OCI-LY1 (cell line): ENCODE results near the gene ZNF20.

Experiments
- H2AFZ ChIP-seq: fragments of 200-600 bp; sonication (generic), shearing (Covaris generic); 2 replicates; pipeline ENCODE4 v1.6.0; 2014; ENCODE audit warnings: antibody characterized with exemption, mild to moderate bottlenecking, low read length
- H3F3A ChIP-seq: fragments of 200-600 bp; sonication (generic), shearing (Covaris generic); 2 replicates; pipeline ENCODE4 v1.6.0; 2014; ENCODE audit warnings: mild to moderate bottlenecking, antibody characterized with exemption, low read length, moderate library complexity; ENCODE audit not compliant: insufficient read depth
- H3K27ac ChIP-seq: fragments of 200-600 bp; sonication (generic); 2 replicates; pipeline ENCODE4 v1.5.1; 2014; ENCODE audit warnings: low read length, mixed run types, mild to moderate bottlenecking, low read depth; ENCODE audit not compliant: poor library complexity, severe bottlenecking
- H3K27me3 ChIP-seq: fragments of 200-600 bp; sonication (generic); 2 replicates; pipeline ENCODE4 v1.6.0; 2014; ENCODE audit warnings: antibody characterized with exemption, mild to moderate bottlenecking, low read length, moderate library complexity; ENCODE audit not compliant: insufficient read depth
- H3K36me3 ChIP-seq: fragments of 200-600 bp; sonication (generic); 2 replicates; pipeline ENCODE4 v1.6.1; 2014; ENCODE audit warnings: mild to moderate bottlenecking, antibody characterized with exemption, low read length, moderate library complexity, mixed read lengths; ENCODE audit not compliant: insufficient read depth
- H3K4me1 ChIP-seq: fragments of 200-600 bp; sonication (generic); 2 replicates; pipeline ENCODE4 v1.5.1; 2014; ENCODE audit warnings: mild to moderate bottlenecking, low read length, moderate library complexity; ENCODE audit not compliant: insufficient read depth, severe bottlenecking
- H3K4me2 ChIP-seq: fragments of 200-600 bp; sonication (generic), shearing (Covaris generic); 2 replicates; pipeline ENCODE4 v1.6.1; 2014; ENCODE audit warnings: low read length
- H3K4me3 ChIP-seq: fragments of 200-600 bp; sonication (generic); 2 replicates; pipeline ENCODE4 v1.5.1; 2014; ENCODE audit warnings: low read length, low read depth, mild to moderate bottlenecking, mixed read lengths; ENCODE audit not compliant: poor library complexity, severe bottlenecking
- H3K79me2 ChIP-seq: fragments of 200-600 bp; shearing (Covaris generic); 2 replicates; pipeline ENCODE4 v1.6.1; 2016; ENCODE audit warnings: mixed run types, low read length, mixed read lengths; ENCODE audit not compliant: insufficient read depth
- H3K9ac ChIP-seq: fragments of 200-600 bp; sonication (generic), shearing (Covaris generic); 2 replicates; pipeline ENCODE4 v1.6.1; 2014; ENCODE audit warnings: mild to moderate bottlenecking, low read length, mixed read lengths
- H3K9me2 ChIP-seq: fragments of 200-600 bp; sonication (generic), shearing (Covaris generic); 2 replicates; pipeline ENCODE4 v1.6.1; 2014; ENCODE audit warnings: low read depth, mild to moderate bottlenecking, low read length, mixed read lengths
- H3K9me3 ChIP-seq: fragments of 200-600 bp; shearing (Covaris generic); 2 replicates; pipeline ENCODE4 v1.6.1; 2014; ENCODE audit warnings: low read length, mixed read lengths
- H4K20me1 ChIP-seq: fragments of 200-600 bp; sonication (generic), shearing (Covaris generic); 2 replicates; pipeline ENCODE4 v1.6.0; 2016; ENCODE audit warnings: mild to moderate bottlenecking, low read length; ENCODE audit not compliant: insufficient read depth
- CTCF ChIP-seq: fragments of 200-600 bp; sonication (generic), shearing (Covaris generic); IDR thresholded peaks from 2 replicates; pipeline ENCODE4 v1.5.1; 2017; ENCODE audit warnings: mild to moderate bottlenecking, antibody characterized with exemption, low read length, moderate library complexity, mixed read lengths
- EZH2 ChIP-seq: fragments of 200-600 bp; sonication (generic), shearing (Covaris generic); IDR thresholded peaks from 2 replicates; pipeline ENCODE4 v1.8.0; 2017; ENCODE audit warnings: borderline replicate concordance, mixed run types, mild to moderate bottlenecking, antibody characterized with exemption, low read length, moderate library complexity, mixed read lengths

Gene ZNF20

GRCh38 chr19:12140545-12141404 is 625 bp upstream of the ZNF20 start:
- peak; percentile 95 for TF ChIP-seq CTCF
- no peak for TF ChIP-seq EZH2

DNA sequence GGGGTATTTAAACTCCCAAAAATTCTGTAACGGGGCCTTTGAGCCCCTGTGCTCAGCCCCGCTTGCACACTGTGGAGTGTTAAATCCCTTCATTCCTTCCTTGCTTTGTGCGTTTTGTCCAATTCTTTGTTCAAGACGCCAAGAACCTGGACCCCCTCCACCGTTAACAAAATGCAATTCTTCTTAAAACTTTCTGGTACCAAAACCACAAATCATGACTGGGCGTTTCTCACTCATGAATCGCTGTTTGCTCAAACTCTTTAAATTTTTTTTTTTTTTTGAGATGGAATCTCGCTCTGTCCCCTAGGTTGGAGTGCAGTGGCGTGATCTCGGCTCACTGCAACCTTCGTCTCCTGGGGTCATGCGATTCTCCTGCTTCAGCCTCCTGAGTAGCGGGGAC is 881 bp downstream of the ZNF20 start:
- H3K4me3 ChIP-seq, result peak overlapping the region; percentile 88
- no peaks in the 10 kb centered on the region for H4K20me1 ChIP-seq
- H3K9me2 ChIP-seq, result no peaks in the 10 kb centered on the region
- H3K36me3 ChIP-seq, result peaks cover 23% of the 10 kb centered on the region
- no peak overlapping the region for H3K27ac ChIP-seq
- no peak for TF ChIP-seq EZH2
- no peak for TF ChIP-seq CTCF
- peak overlapping the region; percentile 78 for H3K4me2 ChIP-seq
- no peak overlapping the region for H2AFZ ChIP-seq
- H3K9me3 ChIP-seq, result peaks cover 3% of the 10 kb centered on the region; the same call in 1 of the 2 replicates
- H3K79me2 ChIP-seq, result no peaks in the 10 kb centered on the region
- H3K9ac ChIP-seq, result peak overlapping the region; percentile 70; the same call in 1 of the 2 replicates
- no peaks in the 10 kb centered on the region for H3K27me3 ChIP-seq
- no peaks in the 10 kb centered on the region for H3F3A ChIP-seq
- peaks cover 22% of the 10 kb centered on the region for H3K4me1 ChIP-seq

More at GRCh38 chr19:12140545-12141404, 625 bp upstream of the ZNF20 start:
- Histone ChIP-seq H2AFZ (no peak overlapping the region), H3K79me2 (no peaks in the 10 kb centered on the region), H3K36me3 (peaks cover 8% of the 10 kb centered on the region), H3K27me3 (no peaks in the 10 kb centered on the region), H3K9ac (peak overlapping the region; percentile 20; the same call in 1 of the 2 replicates), H4K20me1 (no peaks in the 10 kb centered on the region), H3F3A (no peaks in the 10 kb centered on the region), H3K9me2 (no peaks in the 10 kb centered on the region), H3K27ac (no peak overlapping the region), H3K4me2 (peak overlapping the region; percentile 78), H3K4me1 (peaks cover 22% of the 10 kb centered on the region), H3K9me3 (peaks cover 9% of the 10 kb centered on the region), H3K4me3 (peak overlapping the region; percentile 88)

DNA sequence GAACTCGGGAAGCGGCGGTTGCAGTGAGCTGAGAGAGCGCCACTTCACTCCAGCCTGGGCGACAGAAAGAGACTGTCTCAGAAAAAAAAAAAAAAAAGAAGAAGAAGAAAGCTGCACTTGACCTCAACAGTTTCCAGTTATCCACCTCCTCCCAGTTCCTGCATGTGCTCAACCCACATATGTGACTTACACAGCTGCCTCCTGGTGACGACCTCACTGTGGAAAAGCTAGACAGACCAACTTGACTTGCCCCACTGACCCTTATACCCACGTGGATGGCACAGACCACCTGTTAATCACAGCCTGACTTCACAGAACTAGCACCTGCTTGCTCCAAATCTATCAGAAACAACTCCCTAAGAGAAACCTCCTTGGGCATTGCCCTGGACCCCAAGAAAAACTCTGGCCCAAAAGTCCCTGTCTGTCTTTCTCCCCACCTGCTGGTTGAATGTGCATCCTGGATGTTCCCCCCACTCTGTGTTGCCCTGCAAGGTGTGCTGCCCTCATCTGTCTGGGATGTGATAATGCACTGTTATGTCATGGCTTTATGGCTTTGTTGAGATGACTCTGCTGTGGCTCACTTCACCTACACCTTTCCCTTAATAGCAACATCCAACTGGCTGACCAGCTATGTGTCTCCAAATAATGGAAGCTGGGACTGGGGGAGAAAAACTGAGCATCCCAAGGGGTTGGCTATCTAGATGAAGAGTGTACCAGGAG is 2.8 kb downstream of the ZNF20 start:
- Histone ChIP-seq H3K79me2 (no peaks in the 10 kb centered on the region), H2AFZ (no peak overlapping the region), H3K4me3 (no peak overlapping the region), H3K27me3 (no peaks in the 10 kb centered on the region), H4K20me1 (no peaks in the 10 kb centered on the region), H3K9me2 (no peaks in the 10 kb centered on the region), H3K27ac (no peak overlapping the region), H3K9me3 (peaks cover 17% of the 10 kb centered on the region), H3K9ac (no peak overlapping the region), H3K36me3 (peaks cover 42% of the 10 kb centered on the region), H3K4me2 (no peak overlapping the region), H3K4me1 (peaks cover 22% of the 10 kb centered on the region), H3F3A (no peaks in the 10 kb centered on the region)
- TF ChIP-seq EZH2 (no peak), CTCF (peak; percentile 74)
